HepG2 (cell line): ENCODE data around the gene TXNRD2. TPM values are rescaled to one million over a fixed set of nuclear protein-coding genes. Genes with fewer than 3 reads are reported as not detected.
A peak's percentile ranks its signal among the peaks of the same experiment; 100 is the strongest.

Experiments
- E2F5 ChIP-seq: sonication (generic); formaldehyde crosslinking; conservative IDR thresholded peaks from 2 replicates; pipeline ENCODE4 v1.4.0; 2020; ENCODE audit warnings: missing genetic modification reagents
- ELF1 ChIP-seq: sonication (generic); formaldehyde crosslinking; IDR thresholded peaks from 2 replicates; pipeline ENCODE4 v1.4.0; 2020; ENCODE audit warnings: missing genetic modification reagents
- HMG20B ChIP-seq: conservative IDR thresholded peaks from 2 replicates; pipeline ENCODE4 v1.6.1; 2016; ENCODE audit warnings: missing genetic modification reagents, missing compliant biosample characterization
- POLR2AphosphoS2 ChIP-seq: IDR thresholded peaks from 2 replicates; pipeline ENCODE4 v1.6.1; 2011; ENCODE audit warnings: low read depth, low read length, improper control_type of control experiment
- PRDM10 ChIP-seq: sonication (generic); formaldehyde crosslinking; IDR thresholded peaks from 2 replicates; pipeline ENCODE4 v1.4.0; 2020; ENCODE audit warnings: low read depth, missing genetic modification reagents
- RXRA ChIP-seq: sonication (generic); formaldehyde crosslinking; IDR thresholded peaks from 2 replicates; pipeline ENCODE4 v1.5.1; 2020; ENCODE audit warnings: missing genetic modification reagents
- THAP11 ChIP-seq: IDR thresholded peaks from 2 replicates; pipeline ENCODE4 v1.6.1; 2016; ENCODE audit warnings: missing biosample characterization, missing genetic modification reagents
- ZBTB20 ChIP-seq: sonication (generic); formaldehyde crosslinking; IDR thresholded peaks from 2 replicates; pipeline ENCODE4 v1.8.1; 2023; ENCODE audit warnings: missing genetic modification reagents, low read depth, mild to moderate bottlenecking, borderline replicate concordance
- ZNF160 ChIP-seq: sonication (generic); formaldehyde crosslinking; IDR thresholded peaks from 2 replicates; pipeline ENCODE4 v1.8.0; 2022; ENCODE audit warnings: mild to moderate bottlenecking, inconsistent platforms, missing genetic modification reagents
- ZNF503 ChIP-seq: sonication (generic); formaldehyde crosslinking; IDR thresholded peaks from 2 replicates; pipeline ENCODE4 v1.4.0; 2020; ENCODE audit warnings: missing genetic modification reagents
- ZNF546 ChIP-seq: sonication (generic); formaldehyde crosslinking; conservative IDR thresholded peaks from 2 replicates; pipeline ENCODE4 v1.8.1; 2023; ENCODE audit warnings: mild to moderate bottlenecking, missing genetic modification reagents
- ZNF841 ChIP-seq: sonication (generic); formaldehyde crosslinking; IDR thresholded peaks from 2 replicates; pipeline ENCODE4 v1.8.1; 2023; ENCODE audit warnings: missing genetic modification reagents, borderline replicate concordance
- polyA plus RNA-seq, 8 experiments: library from polyadenylated mRNA; depleted of rRNA in 3 of 8; stranded (reverse) in 7 of 8; unstranded in 1 of 8; fragments of >200 nt; fragmentation: Illumina TruSeq in 4 of 8; extraction: Trizol in 4 of 8; gene quantifications; 2 replicates each; pipeline versions ENCODE4 v1.2.1 to v1.2.3, GENCODE V29; 2011 to 2016; ENCODE audit warnings: low read depth in 4 of 8, missing spikeins in 1 of 8, mixed read lengths in 1 of 8; ENCODE audit not compliant: insufficient read depth in 1 of 8
- total RNA-seq, 5 experiments: library from RNA; depleted of rRNA; stranded (reverse); fragments of >200 nt; fragmentation: Illumina TruSeq; extraction: Trizol; gene quantifications; 2 replicates each; pipeline ENCODE4 v1.2.3, GENCODE V29; 2016; ENCODE audit warnings: low read depth in 1 of 5
- TF ChIP-seq, protein P1 (sequence below): sonication (generic); formaldehyde crosslinking; conservative IDR thresholded peaks from 2 replicates; pipeline ENCODE4 v1.4.0; 2020; ENCODE audit warnings: missing genetic modification reagents
- TF ChIP-seq, protein P2 (sequence below): sonication (generic); formaldehyde crosslinking; IDR thresholded peaks from 2 replicates; pipeline ENCODE4 v1.5.1; 2020; ENCODE audit warnings: missing genetic modification reagents, mild to moderate bottlenecking, borderline replicate concordance
- TF ChIP-seq, protein P3 (sequence below): sonication (generic); formaldehyde crosslinking; IDR thresholded peaks from 2 replicates; pipeline ENCODE4 v1.5.1; 2020; ENCODE audit warnings: mild to moderate bottlenecking, missing genetic modification reagents, borderline replicate concordance

Gene TXNRD2
- total and polyA plus RNA-seq, 2 of the 13 experiments (the other 11 are each of a cell fraction or from before 2014, with no cell fraction given), result 17.5 to 18.6 TPM

DNA sequence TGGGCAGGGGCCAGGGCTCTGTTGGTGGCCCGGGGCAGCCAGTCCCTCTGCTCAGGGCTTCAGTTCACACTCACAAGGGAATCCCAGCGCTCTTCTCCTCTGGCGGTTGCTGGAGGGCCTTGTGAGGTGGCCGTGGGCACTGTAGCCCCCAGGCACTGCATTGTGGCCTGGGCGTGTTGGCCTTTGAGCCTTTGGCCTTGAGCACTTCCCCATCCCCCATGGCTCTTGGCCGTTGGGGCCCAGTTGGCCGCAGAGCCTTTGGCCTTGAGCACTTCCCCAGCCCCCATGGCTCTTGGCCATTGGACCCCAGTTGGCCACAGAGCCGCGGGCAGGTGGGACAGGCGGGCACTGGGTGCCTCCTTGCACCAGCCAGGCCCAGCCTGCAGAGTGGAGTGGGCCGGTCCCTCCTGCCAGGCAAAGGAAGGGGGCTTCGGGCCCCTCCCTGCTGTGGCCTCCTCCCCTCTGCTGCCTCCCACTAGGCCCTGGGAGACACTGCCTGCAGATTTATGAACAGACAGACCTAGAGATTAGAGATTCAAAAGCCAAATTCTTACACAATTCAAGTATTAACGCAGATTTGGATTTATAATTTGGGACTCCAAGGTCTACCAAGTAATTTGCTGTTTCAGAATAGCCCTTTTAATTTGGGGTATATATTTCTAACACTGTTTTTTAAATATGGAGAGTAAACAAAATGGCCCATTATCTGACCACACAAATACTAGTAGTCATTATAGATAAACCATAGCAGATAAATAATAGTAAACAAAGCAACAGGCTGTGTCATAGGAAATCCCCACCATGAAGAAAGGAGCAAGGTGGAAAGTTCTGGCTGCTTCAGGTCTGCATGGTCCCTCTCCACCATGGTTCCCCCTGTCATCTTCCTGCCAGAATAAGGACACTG is 18.2 kb upstream of the TXNRD2 start (continued):
- TF ChIP-seq, protein P1, sequence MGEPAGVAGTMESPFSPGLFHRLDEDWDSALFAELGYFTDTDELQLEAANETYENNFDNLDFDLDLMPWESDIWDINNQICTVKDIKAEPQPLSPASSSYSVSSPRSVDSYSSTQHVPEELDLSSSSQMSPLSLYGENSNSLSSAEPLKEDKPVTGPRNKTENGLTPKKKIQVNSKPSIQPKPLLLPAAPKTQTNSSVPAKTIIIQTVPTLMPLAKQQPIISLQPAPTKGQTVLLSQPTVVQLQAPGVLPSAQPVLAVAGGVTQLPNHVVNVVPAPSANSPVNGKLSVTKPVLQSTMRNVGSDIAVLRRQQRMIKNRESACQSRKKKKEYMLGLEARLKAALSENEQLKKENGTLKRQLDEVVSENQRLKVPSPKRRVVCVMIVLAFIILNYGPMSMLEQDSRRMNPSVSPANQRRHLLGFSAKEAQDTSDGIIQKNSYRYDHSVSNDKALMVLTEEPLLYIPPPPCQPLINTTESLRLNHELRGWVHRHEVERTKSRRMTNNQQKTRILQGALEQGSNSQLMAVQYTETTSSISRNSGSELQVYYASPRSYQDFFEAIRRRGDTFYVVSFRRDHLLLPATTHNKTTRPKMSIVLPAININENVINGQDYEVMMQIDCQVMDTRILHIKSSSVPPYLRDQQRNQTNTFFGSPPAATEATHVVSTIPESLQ (CRISPR knock-in tag), result 0 out of 2 replicates have a peak, but pooled peaks have one; percentile 68
- TF ChIP-seq ZBTB20 (CRISPR knock-in tag) (0 out of 2 replicates have a peak, but pooled peaks have one; percentile 35), ZNF160 (CRISPR knock-in tag) (peak; percentile 64; the same call in 1 of the 2 replicates), ZNF503 (CRISPR knock-in tag) (peak; percentile 32; the same call in 1 of the 2 replicates), RXRA (CRISPR knock-in tag) (peak; percentile 82), POLR2AphosphoS2 (no peak), HMG20B (CRISPR knock-in tag) (peak; percentile 63; the same call in 1 of the 2 replicates), ZNF841 (CRISPR knock-in tag) (no peak), ZNF546 (0 out of 2 replicates have a peak, but pooled peaks have one; percentile 36), ELF1 (CRISPR knock-in tag) (peak; percentile 44), THAP11 (CRISPR knock-in tag) (peak; percentile 66), E2F5 (CRISPR knock-in tag) (0 out of 2 replicates have a peak, but pooled peaks have one; percentile 14), PRDM10 (peak; percentile 81; the same call in 1 of the 2 replicates)
- TF ChIP-seq, protein P2, sequence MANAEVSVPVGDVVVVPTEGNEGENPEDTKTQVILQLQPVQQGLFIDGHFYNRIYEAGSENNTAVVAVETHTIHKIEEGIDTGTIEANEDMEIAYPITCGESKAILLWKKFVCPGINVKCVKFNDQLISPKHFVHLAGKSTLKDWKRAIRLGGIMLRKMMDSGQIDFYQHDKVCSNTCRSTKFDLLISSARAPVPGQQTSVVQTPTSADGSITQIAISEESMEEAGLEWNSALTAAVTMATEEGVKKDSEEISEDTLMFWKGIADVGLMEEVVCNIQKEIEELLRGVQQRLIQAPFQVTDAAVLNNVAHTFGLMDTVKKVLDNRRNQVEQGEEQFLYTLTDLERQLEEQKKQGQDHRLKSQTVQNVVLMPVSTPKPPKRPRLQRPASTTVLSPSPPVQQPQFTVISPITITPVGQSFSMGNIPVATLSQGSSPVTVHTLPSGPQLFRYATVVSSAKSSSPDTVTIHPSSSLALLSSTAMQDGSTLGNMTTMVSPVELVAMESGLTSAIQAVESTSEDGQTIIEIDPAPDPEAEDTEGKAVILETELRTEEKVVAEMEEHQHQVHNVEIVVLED, result peak; percentile 11; the same call in 1 of the 2 replicates
- TF ChIP-seq, protein P3, sequence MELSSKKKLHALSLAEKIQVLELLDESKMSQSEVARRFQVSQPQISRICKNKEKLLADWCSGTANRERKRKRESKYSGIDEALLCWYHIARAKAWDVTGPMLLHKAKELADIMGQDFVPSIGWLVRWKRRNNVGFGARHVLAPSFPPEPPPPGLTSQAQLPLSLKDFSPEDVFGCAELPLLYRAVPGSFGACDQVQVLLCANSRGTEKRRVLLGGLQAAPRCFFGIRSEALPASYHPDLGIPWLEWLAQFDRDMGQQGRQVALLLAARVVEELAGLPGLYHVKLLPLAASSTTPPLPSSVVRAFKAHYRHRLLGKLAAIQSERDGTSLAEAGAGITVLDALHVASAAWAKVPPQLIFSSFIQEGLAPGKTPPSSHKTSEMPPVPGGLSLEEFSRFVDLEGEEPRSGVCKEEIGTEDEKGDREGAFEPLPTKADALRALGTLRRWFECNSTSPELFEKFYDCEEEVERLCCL (CRISPR knock-in tag), result 0 out of 2 replicates have a peak, but pooled peaks have one; percentile 30
